ENCODE measurements around the gene PI16.

The PI16 gene, protein sequence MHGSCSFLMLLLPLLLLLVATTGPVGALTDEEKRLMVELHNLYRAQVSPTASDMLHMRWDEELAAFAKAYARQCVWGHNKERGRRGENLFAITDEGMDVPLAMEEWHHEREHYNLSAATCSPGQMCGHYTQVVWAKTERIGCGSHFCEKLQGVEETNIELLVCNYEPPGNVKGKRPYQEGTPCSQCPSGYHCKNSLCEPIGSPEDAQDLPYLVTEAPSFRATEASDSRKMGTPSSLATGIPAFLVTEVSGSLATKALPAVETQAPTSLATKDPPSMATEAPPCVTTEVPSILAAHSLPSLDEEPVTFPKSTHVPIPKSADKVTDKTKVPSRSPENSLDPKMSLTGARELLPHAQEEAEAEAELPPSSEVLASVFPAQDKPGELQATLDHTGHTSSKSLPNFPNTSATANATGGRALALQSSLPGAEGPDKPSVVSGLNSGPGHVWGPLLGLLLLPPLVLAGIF

DNA sequence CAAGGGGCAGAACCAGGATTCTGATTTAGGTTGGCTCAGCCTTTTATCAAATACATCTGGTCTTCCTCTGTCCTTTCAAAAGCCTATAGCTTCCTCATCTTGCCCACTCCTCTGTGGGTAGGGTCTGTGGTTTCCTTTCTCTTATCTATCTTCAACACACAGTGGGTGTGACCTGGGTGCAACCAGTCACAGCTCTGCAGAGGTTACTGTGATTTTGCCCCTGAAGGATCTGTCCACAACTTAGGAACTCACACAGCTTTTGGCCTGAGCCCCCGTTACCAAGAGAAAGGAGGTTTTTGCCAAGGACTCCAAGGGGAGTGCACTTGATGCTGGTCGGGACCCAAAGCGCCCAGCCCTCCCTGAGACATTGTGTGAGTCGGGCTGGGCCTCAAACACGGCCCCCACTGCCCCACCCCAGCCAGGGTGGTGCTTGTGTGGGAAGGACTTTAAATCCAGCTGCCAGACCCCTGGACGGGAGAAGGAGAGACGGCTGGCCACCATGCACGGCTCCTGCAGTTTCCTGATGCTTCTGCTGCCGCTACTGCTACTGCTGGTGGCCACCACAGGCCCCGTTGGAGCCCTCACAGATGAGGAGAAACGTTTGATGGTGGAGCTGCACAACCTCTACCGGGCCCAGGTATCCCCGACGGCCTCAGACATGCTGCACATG lies at the start of gene PI16:
PI16 (plus strand) TSS at position 477 of the 670 bp plus-strand sequence; CDS start at position 500, 23 bp downstream.
- in situ Hi-C loops (cut with MboI; ENCODE audit: low pct_unique_long_range_greater_than_20kb, low sequenced_read_pairs) = no loop called here
- DNase-seq = peak; percentile 98

DNA sequence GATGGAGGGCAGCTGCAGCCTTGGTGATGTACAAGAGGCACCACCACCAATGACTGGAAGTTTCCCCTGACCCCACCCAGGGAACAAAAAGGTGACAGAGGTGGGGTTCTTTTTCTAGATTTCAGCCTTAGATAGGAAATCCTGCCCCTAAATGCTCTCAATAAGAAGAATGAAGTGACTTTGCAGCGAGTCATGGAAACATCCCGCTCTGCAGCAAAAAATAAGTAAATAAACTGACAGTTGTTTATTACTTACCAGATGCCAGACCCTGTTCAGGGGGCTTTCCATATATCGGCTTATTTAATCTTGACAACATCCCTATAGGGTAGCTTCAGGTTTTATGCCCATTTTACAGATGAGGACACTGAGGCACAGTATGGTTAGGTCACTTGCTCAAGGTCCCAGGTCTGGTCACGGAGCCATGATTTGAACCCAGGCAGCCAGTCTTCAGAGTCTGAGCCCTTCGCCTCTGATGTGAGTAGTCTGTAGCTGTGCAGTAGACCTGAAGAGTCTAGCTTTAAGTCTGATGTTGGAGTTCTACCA lies 49.6 kb upstream of the PI16 start:
- in situ Hi-C loops (cut with MboI; ENCODE audit: low pct_unique_long_range_greater_than_20kb, low sequenced_read_pairs) = no loop called here
- DNase-seq = no peak

DNA sequence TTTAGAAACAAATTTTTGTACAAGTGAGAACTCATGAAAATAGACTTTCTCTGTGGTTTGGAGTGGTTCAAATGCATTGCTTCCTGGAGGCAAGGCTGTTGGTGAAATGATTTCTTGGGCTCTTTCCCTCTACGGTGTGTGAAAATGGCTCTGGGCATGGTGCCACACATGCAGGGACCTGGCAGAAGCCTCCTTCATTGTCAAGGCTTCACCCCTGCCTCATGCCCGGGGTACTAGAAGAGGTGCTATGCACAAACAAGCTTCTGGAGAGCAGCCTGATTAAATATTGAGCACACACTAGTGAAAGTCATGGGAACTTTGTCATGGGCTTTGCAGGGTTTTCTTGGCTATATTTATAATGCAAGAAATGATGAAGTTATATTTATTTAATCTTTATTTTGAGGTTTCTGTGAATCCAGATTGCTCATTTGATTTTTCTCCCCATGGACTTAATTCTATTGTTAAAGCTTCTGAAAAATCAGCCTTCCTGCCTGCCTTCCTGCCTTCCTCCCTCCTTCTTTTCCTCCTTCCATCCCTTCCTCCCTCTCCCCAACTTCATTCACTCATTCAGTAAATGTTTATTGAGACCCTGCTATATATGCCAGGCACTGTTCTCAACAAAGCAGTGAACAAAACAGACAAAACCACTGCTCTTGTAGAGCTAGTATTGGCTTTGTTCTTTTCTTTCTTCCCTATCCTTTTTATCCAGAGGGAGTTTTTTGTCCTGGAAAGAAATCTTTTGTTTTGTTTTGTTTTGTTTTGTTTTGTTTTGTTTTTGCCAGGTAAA lies 47.8 kb upstream of the PI16 start:
- in situ Hi-C loops (cut with MboI; ENCODE audit: low pct_unique_long_range_greater_than_20kb, low sequenced_read_pairs) = no loop called here
- no peak for DNase-seq

DNA sequence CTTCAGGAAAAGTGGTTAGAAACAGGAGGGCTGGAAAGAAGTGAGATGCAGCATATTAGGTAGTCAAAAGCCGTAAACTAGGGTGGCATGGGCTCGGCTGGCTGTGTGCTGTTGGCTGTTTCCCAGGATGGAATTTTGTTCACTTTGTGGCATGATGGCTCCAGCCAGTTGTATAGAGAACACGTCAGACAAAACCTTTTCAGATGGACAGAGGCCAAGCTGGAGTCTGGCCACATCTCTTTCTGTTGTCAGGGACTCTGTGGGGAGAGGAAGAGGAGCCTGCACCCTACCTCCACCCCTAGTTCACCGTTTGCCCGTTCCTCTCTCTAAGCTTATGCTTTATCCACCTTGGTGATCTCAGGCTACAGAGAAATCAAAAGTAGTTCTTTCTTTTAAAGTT lies 46.8 kb upstream of the PI16 start:
- in situ Hi-C loops (cut with MboI; ENCODE audit: low pct_unique_long_range_greater_than_20kb, low sequenced_read_pairs) = no loop called here
- DNase-seq = no peak

DNA sequence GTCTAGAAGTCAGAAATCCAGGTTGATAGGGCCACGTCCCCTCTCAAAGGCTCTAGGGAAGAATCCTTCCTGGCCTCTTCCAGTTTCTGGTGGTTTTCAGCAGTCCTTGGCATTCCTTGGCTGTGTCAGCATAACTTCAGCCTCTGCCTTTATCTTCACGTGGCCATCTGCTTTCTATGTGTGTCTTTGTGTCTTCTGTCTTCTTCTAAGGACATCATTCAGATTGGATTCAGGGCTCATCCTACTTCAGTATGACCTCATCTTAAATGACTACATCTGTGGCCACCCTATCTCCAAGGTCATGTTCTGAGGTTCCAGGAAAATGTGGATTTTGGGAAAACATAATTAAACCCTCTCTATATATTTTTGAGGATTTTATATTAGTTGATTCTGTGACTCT lies 45.8 kb upstream of the PI16 start:
- in situ Hi-C loops (cut with MboI; ENCODE audit: low pct_unique_long_range_greater_than_20kb, low sequenced_read_pairs) = no loop called here
- no peak for DNase-seq

DNA sequence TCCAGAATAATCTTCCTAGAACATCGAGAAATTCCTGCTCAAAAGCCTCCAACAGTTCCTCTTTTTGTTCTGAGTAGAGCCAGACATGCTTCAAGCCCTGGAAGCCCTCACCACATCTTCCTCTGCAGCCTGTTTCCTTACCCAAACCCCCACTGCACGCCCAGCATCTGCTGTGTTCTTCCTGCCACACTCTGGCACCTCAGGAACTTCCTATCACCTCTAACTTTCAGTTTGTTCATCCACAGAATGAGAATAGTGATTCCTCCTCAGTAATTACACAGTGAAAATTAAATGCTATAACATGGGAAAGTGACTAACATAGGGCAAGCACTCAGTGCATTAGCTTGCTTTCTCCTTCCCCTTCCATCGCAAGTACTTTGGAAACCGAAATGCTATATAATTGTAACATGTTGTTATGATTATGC lies 42.5 kb upstream of the PI16 start:
- in situ Hi-C loops (cut with MboI; ENCODE audit: low pct_unique_long_range_greater_than_20kb, low sequenced_read_pairs) = no loop called here
- DNase-seq = peak; percentile 92

DNA sequence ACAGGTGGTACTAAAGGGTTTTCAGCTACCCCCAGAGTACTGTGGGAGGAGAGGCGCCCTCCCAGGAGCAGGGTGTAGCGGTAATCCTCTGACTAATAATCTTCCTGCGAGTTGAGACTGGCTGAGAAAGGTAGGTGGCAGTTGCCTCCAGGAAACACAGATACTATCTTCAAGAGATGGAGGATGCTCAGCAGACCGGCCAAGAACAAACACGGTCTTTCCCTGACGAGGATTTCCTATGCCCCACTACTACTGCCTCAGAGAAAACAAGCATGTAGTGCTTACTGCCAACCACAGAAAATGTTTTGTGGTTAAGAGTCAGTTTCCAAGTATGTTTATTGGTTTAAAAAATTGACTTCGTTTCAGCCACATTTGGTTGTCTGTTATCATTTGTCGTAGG lies 42.0 kb upstream of the PI16 start:
- peak; percentile 55 for DNase-seq
- in situ Hi-C loops (cut with MboI; ENCODE audit: low pct_unique_long_range_greater_than_20kb, low sequenced_read_pairs) = no loop called here

DNA sequence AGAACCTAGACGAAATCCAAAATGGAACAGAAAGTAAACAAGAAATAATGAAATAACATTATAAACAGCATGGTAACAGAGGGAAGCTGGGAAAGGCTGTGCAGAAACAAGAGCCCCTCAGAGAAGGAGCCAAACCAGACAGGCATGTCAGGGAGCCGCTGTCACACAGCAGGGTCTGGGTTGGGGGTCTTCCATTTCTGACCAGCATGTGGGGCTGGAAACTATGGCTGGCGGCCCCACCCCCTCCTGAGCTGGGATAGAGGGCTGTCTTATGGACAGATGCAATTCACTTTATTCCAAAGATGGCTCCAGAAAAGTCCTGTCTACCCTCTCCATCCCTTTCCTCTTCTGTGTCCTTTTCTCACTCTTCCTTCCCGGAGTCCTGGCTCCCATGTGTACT lies 41.5 kb upstream of the PI16 start:
- in situ Hi-C loops (cut with MboI; ENCODE audit: low pct_unique_long_range_greater_than_20kb, low sequenced_read_pairs) = no loop called here
- no peak for DNase-seq

DNA sequence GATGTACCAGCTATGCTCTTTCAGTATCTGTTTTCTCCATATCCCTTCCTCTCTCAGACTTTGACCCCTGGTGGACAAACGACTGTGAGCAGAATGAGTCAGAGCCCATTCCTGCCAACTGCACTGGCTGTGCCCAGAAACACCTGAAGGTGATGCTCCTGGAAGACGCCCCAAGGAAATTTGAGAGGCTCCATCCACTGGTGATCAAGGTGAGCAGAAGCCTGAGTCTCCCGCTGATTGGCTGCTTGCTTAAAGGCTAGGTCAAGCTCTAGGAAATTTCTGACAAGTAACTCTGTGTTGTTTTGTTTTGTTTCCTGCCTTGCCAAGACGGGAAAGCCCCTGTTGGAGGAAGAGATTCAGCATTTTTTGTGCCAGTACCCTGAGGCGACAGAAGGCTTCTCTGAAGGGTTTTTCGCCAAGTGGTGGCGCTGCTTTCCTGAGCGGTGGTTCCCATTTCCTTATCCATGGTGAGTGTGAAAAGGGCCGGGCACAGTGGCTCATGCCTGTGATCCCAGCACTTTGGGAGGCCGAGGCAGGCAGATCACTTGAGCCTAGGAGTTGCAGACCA lies 40.2 kb upstream of the PI16 start:
- no peak for DNase-seq

DNA sequence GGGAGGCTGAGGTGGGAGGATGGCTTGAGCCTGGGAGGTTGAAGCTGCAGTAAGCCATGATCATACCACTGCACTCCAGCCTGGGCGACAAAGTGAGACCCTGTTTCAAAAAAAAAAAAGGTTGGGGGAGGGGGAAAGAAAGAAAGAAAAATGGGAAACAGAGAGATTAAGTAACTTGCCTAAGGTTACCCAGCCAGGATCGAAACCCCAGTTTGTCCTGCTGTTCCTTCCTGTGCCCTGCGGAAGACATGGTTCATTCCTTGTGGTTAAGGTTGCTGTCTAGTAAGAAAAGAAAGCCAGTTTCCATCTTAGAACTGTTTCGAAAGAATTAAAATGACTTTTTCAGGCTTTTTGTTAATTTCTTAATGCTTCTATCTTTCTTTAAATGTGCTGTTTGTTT lies 38.9 kb upstream of the PI16 start:
- in situ Hi-C loops (cut with MboI; ENCODE audit: low pct_unique_long_range_greater_than_20kb, low sequenced_read_pairs) = no loop called here
- DNase-seq = no peak

More for the DNA sequence above, 40.2 kb upstream of the PI16 start:
- in situ Hi-C loops (cut with MboI; ENCODE audit: low pct_unique_long_range_greater_than_20kb, low sequenced_read_pairs) = no loop called here

DNA sequence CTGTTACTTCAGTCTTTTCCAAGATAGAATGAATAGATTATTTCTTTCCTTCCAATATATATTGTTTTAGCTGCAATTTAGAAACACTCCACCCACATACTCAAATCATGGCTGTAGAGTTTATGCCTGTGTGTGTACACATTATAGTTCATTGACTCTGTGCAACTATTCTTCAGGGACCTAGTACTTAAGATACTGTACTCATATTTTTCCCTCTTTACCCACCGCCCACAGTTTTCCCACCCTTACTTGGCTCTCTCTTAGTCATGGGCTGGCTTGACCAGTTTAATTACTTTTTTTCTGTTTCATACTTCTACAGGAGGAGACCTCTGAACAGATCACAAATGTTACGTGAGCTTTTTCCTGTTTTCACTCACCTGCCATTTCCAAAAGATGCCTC lies 38.4 kb upstream of the PI16 start:
- in situ Hi-C loops (cut with MboI; ENCODE audit: low pct_unique_long_range_greater_than_20kb, low sequenced_read_pairs) = no loop called here
- DNase-seq = no peak

DNA sequence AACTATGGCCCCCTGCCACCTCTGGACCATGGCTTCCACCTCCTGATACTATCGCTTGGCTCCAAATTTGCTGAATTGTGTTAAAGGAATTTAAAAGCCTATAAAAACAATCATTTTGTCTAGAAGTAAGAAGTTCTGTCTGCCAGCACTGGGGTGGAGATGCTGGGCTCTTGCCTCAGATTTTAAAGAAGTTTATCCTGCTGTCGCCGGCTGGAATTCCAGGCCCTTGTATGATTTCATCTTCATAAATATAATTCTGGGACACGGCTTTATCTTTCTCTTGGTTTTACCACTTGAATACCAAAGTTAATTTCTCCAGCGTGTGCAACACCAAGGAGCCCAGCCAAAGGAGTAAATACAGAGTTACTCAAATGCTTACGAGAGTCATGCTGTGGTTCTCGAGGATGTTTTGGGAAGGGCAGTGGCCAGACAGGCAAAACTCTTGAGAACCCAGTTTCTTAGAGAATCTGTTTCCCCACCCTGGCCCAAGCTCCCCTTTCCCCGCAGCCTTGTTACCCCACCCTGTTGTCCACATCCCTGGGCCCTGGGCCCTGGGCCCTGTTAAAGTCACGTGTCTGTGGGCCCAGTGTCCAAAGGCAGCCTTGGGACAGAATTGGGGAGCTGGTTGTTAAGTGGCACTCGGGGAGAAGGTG lies 36.9 kb upstream of the PI16 start:
- in situ Hi-C loops (cut with MboI; ENCODE audit: low pct_unique_long_range_greater_than_20kb, low sequenced_read_pairs) = no loop called here
- no peak for DNase-seq

DNA sequence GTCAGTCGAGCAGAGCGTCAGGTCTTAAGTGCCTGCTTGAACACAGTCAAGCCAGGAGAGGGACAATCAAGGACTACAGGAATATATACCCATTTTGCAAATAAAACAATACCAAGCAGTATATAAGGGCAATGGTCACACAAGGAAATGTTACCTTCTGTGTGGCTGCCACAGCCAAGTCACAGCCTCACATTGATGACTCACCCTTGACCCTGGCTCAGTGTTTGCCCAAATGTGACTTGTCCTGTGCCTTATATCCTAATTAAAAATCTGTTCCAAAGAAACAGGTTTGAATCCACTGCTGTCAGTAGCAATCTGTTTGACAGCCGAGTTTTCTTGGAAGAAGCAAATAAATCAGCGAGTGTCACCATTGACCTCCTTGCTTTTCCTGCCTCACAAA lies 34.5 kb upstream of the PI16 start:
- no peak for DNase-seq
- in situ Hi-C loops (cut with MboI; ENCODE audit: low pct_unique_long_range_greater_than_20kb, low sequenced_read_pairs) = no loop called here

DNA sequence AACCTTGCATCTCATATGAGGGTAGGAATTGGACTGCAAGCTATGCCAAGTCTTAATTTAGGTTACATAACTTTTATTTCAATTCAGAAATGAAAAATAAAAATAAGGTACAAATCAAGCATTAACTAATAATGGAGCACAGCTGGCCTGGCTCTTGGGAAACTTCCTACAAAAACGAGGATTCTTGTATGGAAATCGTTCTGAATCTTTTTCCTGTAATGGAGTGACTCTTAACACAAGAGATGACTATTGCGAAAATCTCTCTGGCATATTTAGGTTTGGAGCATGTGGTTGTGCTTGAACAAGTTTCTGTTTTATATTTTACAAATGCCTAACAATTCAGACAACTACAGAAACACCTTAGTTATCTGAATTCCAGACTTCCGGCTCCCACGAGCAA lies 34.0 kb upstream of the PI16 start:
- DNase-seq = no peak
- in situ Hi-C loops (cut with MboI; ENCODE audit: low pct_unique_long_range_greater_than_20kb, low sequenced_read_pairs) = no loop called here

DNA sequence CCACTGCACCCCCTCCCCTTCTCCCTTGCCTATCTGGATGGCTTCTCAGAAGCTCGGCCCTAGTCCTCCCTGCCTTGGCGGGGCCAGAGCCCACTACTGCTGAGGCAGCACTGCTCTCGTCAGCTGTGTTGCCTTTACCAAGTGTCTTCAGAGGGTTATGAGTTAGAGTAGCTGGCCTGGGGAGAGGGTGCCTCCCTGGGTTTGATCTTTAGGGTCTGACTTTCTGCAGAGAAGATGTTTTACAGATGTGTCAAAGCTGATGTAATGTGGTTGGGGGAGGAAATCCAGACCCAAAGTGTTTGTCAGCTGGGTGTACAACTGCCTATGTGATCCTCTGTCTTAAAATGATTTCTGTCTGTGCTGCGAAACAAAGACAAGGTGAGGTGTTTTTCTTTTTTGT lies 30.4 kb upstream of the PI16 start:
- no peak for DNase-seq
- in situ Hi-C loops (cut with MboI; ENCODE audit: low pct_unique_long_range_greater_than_20kb, low sequenced_read_pairs) = no loop called here

DNA sequence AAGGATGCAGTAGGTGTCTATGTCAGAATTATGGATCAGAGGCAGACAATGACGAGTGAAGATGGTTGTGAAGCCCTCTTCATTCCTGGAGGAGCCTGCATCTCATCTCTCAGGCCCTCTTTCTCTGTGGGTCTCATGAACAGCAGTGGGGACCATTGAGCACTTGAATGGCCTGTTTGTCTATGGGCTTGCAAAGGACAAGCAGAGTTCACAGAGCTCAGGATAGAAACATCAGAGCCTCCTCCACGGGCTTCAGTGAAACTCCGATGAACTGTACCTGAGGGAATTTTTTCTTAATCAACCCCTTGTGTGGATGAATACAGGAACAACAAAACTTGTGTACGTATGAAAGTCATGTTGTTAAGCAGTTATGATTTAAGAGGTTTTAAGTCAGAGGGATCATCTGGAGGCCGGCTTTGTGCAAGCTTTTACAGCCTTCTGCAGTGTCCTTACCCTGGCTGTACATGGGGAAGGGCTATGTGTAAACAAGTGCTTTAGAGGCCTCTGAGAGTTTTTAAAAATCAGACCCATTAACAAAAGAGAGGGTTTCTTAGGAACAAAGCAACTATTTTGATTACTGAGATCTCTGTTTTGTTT lies 29.7 kb upstream of the PI16 start:
- no peak for DNase-seq
- in situ Hi-C loops (cut with MboI; ENCODE audit: low pct_unique_long_range_greater_than_20kb, low sequenced_read_pairs) = no loop called here

DNA sequence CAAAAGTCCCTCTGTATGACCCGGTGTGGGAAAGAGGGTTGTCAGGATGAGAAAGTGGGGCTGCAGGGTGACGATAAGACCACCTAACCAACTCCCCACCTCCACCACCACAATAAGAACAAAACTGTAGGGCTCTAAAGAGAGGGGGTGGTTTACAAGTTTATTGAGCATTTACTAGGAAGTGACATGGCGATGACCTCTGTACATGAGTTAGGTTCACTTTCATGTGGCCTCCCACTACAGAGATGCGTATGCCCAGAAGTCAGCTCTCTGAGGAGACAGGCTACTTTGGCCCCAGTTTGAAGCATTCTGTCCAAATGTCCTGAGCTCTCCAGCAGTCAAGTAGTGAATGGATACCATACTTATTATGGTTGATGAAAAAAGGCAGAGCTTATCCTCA lies 28.7 kb upstream of the PI16 start:
- no peak for DNase-seq
- in situ Hi-C loops (cut with MboI; ENCODE audit: low pct_unique_long_range_greater_than_20kb, low sequenced_read_pairs) = no loop called here

DNA sequence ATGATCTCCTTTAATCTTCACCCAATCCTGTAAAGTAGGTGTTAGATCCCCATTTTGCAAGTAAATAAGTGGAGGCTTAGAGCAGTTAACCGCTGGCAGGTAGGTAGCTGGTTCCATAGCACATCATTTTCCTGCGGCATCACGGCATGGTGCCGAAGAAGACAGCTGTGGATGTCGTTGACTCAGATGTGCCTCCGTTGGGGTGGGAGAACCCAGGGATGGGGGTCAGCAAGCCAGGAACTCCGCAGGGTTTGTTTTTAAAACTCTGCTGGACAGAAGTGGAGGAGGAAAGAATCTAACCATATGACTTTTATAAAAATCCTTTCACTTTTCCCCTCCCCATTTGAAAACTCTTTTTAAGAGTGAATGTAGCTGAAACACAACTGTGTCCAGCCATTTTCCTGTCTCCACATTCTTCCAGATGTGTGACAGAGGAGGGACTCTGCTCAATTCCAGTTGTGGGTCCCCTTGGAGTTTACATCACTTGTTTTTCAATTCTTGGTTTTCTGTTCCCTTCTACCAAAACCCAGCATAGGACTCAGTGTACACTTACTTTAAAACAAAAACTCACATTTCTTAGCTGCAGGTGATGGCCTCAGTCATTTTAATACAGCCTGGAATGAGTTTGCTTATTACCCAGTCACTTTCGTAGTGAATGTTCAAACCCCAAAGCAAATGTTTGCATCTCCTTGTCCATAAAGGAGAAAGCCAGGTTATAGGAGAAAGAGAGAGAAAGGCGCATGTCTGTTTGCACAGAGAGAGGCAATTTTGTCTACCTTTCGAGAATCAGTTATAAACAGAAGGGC lies 27.6 kb upstream of the PI16 start:
- no peak for DNase-seq
- in situ Hi-C loops (cut with MboI; ENCODE audit: low pct_unique_long_range_greater_than_20kb, low sequenced_read_pairs) = no loop called here
